DOHH2 (cell line): ENCODE results near the gene NUP85.

Experiments
- H3F3A ChIP-seq: fragments of 200-600 bp; sonication (generic), shearing (Covaris generic); 2 replicates; pipeline ENCODE4 v1.6.0; 2016; ENCODE audit warnings: antibody characterized with exemption, mild to moderate bottlenecking; ENCODE audit not compliant: control insufficient read depth, insufficient read depth
- H3K27ac ChIP-seq: fragments of 200-600 bp; sonication (generic); 2 replicates; pipeline ENCODE4 v1.5.1; 2014; ENCODE audit warnings: low read depth, mild to moderate bottlenecking, low read length, moderate library complexity
- H3K27me3 ChIP-seq: fragments of 200-600 bp; sonication (generic); 2 replicates; pipeline ENCODE4 v1.6.1; 2014; ENCODE audit warnings: mild to moderate bottlenecking, low read length, mixed read lengths; ENCODE audit not compliant: control insufficient read depth
- H3K36me3 ChIP-seq: fragments of 200-600 bp; sonication (generic); 2 replicates; pipeline ENCODE4 v1.6.1; 2014; ENCODE audit warnings: mild to moderate bottlenecking, low read length, moderate library complexity, mixed read lengths; ENCODE audit not compliant: control insufficient read depth
- H3K4me1 ChIP-seq: fragments of 200-600 bp; sonication (generic); 2 replicates; pipeline ENCODE4 v1.6.1; 2014; ENCODE audit warnings: mild to moderate bottlenecking, low read length, mixed read lengths; ENCODE audit not compliant: control insufficient read depth
- H3K4me2 ChIP-seq: fragments of 200-600 bp; sonication (generic); 2 replicates; pipeline ENCODE4 v1.6.0; 2014; ENCODE audit warnings: mild to moderate bottlenecking, low read length, moderate library complexity
- H3K4me3 ChIP-seq: fragments of 200-600 bp; sonication (generic); 2 replicates; pipeline ENCODE4 v1.5.1; 2014; ENCODE audit warnings: mild to moderate bottlenecking, low read length, mixed read lengths
- H3K79me2 ChIP-seq: fragments of 200-600 bp; sonication (generic); 2 replicates; pipeline ENCODE4 v1.6.1; 2014; ENCODE audit warnings: mild to moderate bottlenecking, low read length, mixed read lengths; ENCODE audit not compliant: control insufficient read depth
- H3K9me2 ChIP-seq: fragments of 200-600 bp; sonication (generic); replicated peaks from 2 replicates; pipeline ENCODE4 v1.6.1; 2014; ENCODE audit warnings: mild to moderate bottlenecking, low read length, mixed read lengths; ENCODE audit not compliant: control insufficient read depth
- H3K9me3 ChIP-seq: fragments of 200-600 bp; sonication (generic); 2 replicates; pipeline ENCODE4 v1.6.1; 2014; ENCODE audit warnings: antibody characterized with exemption, low read length, mixed read lengths; ENCODE audit not compliant: control insufficient read depth, insufficient read depth
- H4K20me1 ChIP-seq: fragments of 200-600 bp; sonication (generic); 2 replicates; pipeline ENCODE4 v1.6.0; 2014; ENCODE audit warnings: low read depth, mild to moderate bottlenecking, antibody characterized with exemption, low read length, moderate library complexity; ENCODE audit not compliant: control insufficient read depth, insufficient read depth
- EZH2phosphoT487 ChIP-seq: fragments of 200-600 bp; sonication (generic); IDR thresholded peaks from 2 replicates; pipeline ENCODE4 v1.6.1; 2017; ENCODE audit warnings: borderline replicate concordance, mild to moderate bottlenecking, antibody characterized with exemption, low read length, moderate library complexity, mixed read lengths
- TF ChIP-seq, protein P1 (sequence below): fragments of 200-600 bp; sonication (generic); IDR thresholded peaks from one replicate; pipeline ENCODE4 v1.5.1; 2014; ENCODE audit warnings: antibody characterized with exemption, mild to moderate bottlenecking, low read depth, low read length; ENCODE audit not compliant: poor library complexity, severe bottlenecking

Gene NUP85

DNA sequence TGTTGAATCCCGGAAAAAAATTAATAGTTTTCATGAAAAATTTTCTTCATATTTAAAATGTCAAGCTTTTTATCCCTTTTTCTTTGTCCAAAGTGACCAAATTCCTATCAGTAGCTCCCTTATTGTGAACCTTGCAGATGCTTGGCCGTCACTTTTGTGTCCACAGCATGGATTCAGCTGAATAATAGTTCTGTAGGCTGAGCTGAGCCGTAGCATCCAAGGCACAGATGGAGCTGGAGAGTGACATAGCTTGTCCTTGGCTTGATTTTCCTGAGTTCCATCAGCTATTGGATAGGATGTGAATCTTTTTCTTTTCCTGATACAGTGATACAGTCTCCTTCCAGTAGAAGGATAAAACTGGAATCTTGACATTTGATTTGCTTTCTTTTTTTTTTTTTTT lies 3.6 kb downstream of the NUP85 start:
- Histone ChIP-seq H4K20me1 (no peaks in the 10 kb centered on the region), H3K9me2 (no peaks in the 10 kb centered on the region), H3K36me3 (peaks cover 65% of the 10 kb centered on the region), H3K27ac (no peak overlapping the region), H3K9me3 (no peaks in the 10 kb centered on the region), H3K79me2 (peaks cover 68% of the 10 kb centered on the region), H3F3A (peaks cover 4% of the 10 kb centered on the region; the same call in 1 of the 2 replicates), H3K4me3 (no peak overlapping the region), H3K4me1 (peaks cover 11% of the 10 kb centered on the region), H3K4me2 (no peak overlapping the region), H3K27me3 (no peaks in the 10 kb centered on the region)
- TF ChIP-seq, protein P1, sequence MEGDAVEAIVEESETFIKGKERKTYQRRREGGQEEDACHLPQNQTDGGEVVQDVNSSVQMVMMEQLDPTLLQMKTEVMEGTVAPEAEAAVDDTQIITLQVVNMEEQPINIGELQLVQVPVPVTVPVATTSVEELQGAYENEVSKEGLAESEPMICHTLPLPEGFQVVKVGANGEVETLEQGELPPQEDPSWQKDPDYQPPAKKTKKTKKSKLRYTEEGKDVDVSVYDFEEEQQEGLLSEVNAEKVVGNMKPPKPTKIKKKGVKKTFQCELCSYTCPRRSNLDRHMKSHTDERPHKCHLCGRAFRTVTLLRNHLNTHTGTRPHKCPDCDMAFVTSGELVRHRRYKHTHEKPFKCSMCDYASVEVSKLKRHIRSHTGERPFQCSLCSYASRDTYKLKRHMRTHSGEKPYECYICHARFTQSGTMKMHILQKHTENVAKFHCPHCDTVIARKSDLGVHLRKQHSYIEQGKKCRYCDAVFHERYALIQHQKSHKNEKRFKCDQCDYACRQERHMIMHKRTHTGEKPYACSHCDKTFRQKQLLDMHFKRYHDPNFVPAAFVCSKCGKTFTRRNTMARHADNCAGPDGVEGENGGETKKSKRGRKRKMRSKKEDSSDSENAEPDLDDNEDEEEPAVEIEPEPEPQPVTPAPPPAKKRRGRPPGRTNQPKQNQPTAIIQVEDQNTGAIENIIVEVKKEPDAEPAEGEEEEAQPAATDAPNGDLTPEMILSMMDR: no peak
- no peak for TF ChIP-seq EZH2phosphoT487

DNA sequence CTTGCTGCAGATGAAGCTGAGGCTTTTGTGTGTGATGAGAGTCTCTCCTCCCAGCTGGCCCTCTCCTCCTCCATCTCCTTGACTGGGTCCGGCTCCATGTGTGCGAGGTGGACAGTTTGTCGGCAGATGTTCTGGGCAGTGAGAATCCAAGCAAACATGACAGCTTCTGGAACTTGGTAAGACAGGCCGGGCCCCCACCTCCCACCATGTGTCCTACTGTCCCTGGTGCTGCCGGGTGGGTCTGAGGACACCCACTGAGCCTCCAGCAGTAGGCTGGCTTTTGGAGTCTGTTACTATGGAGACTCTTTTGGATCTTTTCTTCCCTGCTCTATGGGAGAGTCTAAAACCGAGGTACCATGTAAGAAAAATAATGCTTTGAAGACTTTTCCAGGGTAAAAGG lies 12.7 kb downstream of the NUP85 start:
- Histone ChIP-seq H3F3A (no peaks in the 10 kb centered on the region; the same call in 1 of the 2 replicates), H3K4me3 (no peak overlapping the region), H4K20me1 (no peaks in the 10 kb centered on the region), H3K4me2 (no peak overlapping the region), H3K27ac (no peak overlapping the region), H3K4me1 (no peaks in the 10 kb centered on the region), H3K79me2 (peaks cover 15% of the 10 kb centered on the region), H3K9me2 (no peaks in the 10 kb centered on the region), H3K9me3 (no peaks in the 10 kb centered on the region), H3K27me3 (no peaks in the 10 kb centered on the region), H3K36me3 (peaks cover 74% of the 10 kb centered on the region)
- no peak for TF ChIP-seq EZH2phosphoT487
- TF ChIP-seq, protein P1: no peak

DNA sequence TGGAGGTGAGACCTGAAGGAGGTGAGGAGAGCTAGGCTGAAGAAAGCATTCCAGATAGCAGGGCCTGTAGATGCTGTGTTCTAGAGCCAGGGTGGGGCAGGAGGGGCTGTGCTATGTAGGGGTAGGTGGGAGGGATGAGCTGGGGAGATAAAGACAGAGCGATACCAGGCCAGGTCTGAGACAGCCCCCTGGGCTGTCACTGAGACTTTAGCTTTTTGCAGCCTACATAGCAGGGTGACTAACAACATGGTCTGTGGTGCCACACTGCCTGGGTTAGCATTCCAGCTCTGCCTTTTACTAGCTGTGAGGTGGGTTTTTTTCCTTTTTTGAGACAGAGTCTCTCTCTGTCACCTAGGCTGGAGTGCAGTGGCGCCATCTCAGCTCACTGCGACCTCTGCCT lies 14.3 kb downstream of the NUP85 start:
- H3K4me1 ChIP-seq: no peaks in the 10 kb centered on the region
- no peaks in the 10 kb centered on the region for H3F3A ChIP-seq
- no peak overlapping the region for H3K4me3 ChIP-seq
- no peaks in the 10 kb centered on the region for H3K27me3 ChIP-seq
- peaks cover 15% of the 10 kb centered on the region for H3K79me2 ChIP-seq
- no peaks in the 10 kb centered on the region for H3K9me3 ChIP-seq
- no peak for TF ChIP-seq EZH2phosphoT487
- TF ChIP-seq, protein P1: no peak
- H3K36me3 ChIP-seq: peaks cover 72% of the 10 kb centered on the region
- H3K4me2 ChIP-seq: no peak overlapping the region
- H4K20me1 ChIP-seq: no peaks in the 10 kb centered on the region
- H3K9me2 ChIP-seq: no peaks in the 10 kb centered on the region
- no peak overlapping the region for H3K27ac ChIP-seq
